ENCODE results near the gene RASA3. TPM values are rescaled to one million over a fixed set of nuclear protein-coding genes. Genes with fewer than 3 reads are reported as not detected.
"Not testable (repeated sequence)": the region's sequence is repeated elsewhere in the genome, so short reads cannot be mapped to it uniquely, and the experiment has no call there.

RASA3 gene
- total RNA-seq, 1 donor = 36.1 TPM

GRCh38 chr13:114115796-114116195 lies 16.6 kb downstream of the RASA3 start:
- no peak for DNase-seq (ENCODE audit: low read depth)
- no peak for TF ChIP-seq CTCF (IDR thresholded peaks at IDR 0.05; ENCODE audit: insufficient read depth, low read length)
- H3K4me3 ChIP-seq (ENCODE audit: low read depth, low read length) = no peak overlapping the region

DNA sequence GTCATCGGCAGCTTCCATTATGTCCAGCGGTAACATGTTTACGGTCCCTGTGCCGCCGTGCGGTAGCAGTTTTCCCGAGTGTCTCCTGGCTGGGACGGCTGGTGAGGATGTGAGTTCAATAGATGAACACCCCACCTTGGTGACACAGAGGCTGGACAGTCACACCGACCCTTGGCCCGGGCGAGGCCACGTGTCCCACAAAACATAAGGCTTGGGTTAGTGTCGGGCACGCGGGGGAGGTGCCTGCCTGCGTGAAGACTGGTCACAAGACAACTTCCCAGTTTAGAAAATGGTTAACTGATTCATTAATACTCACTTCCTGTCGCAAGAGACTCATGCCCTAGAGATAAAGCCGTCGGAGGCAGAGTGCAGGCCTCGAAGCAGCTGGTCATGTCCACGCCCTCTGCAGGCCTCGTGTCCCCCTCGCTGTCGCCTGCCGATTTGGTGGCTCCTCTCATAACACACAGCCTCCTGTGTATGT lies 17.2 kb downstream of the RASA3 start:
- no peak overlapping the region for H3K4me3 ChIP-seq (ENCODE audit: low read depth, low read length)
- peak; percentile 78 for DNase-seq (ENCODE audit: low read depth)
- TF ChIP-seq CTCF (IDR thresholded peaks at IDR 0.05; ENCODE audit: insufficient read depth, low read length) = no peak

DNA sequence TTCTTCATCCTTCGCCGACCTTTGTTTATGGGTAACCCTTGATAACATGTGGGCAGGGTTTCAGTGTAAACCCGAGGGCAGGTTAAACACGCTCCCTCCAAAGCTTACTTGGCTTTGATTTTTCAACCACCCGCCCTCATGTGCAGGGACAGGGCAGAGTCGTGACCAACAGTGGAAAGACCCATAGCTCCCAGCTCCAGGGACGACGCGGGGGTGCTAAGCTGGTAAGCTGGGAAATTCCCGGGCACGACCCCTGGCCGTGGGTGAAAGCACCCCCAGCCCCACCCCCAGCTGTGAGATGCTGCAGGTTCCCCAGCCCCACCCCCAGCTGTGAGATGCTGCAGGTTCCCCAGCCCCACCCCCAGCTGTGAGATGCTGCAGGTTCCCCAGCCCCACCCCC lies 17.8 kb downstream of the RASA3 start:
- not testable (repeated sequence) for H3K4me3 ChIP-seq (ENCODE audit: low read depth, low read length); DNase-seq (ENCODE audit: low read depth)

DNA sequence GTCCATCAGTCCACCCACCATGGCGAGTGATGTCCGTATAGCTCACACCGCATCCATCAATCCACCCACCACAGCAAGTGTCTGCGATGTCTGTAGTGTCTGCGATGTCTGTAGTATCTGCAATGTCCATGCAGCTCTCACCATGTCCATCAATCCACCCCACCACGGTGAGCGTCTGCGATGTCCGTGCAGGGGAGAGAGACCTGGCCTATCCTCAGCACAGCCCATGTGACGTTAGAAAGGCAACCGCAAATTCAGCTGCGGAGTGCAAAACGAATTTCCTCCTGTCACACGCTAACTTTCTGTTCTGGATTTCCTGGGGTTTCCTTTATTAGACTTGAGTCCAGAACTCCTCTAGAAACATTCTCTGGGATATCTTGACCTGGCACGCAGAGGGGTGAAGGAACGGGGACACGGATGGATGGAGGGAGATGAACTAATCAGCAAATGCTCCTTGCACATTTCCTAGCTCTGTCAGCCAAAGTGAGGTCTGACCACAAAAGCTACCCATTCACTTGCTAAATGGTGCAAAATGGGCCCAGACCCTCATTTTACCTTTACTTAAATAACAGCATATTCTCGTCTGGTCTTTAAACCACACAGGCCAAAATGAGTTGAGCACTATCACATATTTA lies 18.3 kb downstream of the RASA3 start:
- no peak overlapping the region for H3K4me3 ChIP-seq (ENCODE audit: low read depth, low read length)
- no peak for DNase-seq (ENCODE audit: low read depth)
- no peak for TF ChIP-seq CTCF (IDR thresholded peaks at IDR 0.05; ENCODE audit: insufficient read depth, low read length)

GRCh38 chr13:114113395-114113794 lies 19.0 kb downstream of the RASA3 start:
- not testable (repeated sequence) for DNase-seq (ENCODE audit: low read depth); H3K4me3 ChIP-seq (ENCODE audit: low read depth, low read length)

GRCh38 chr13:114112826-114113322 lies 19.5 kb downstream of the RASA3 start:
- no peak for TF ChIP-seq CTCF (IDR thresholded peaks at IDR 0.05; ENCODE audit: insufficient read depth, low read length)
- H3K4me3 ChIP-seq (ENCODE audit: low read depth, low read length) = no peak overlapping the region
- DNase-seq (ENCODE audit: low read depth) = no peak

- DNase-seq (ENCODE audit: low read depth) = no peak
- no peak overlapping the region for H3K4me3 ChIP-seq (ENCODE audit: low read depth, low read length)
- no peak for TF ChIP-seq CTCF (IDR thresholded peaks at IDR 0.05; ENCODE audit: insufficient read depth, low read length)
Observed at GRCh38 chr13:114112231-114112825, 20.1 kb downstream of the RASA3 start.

DNA sequence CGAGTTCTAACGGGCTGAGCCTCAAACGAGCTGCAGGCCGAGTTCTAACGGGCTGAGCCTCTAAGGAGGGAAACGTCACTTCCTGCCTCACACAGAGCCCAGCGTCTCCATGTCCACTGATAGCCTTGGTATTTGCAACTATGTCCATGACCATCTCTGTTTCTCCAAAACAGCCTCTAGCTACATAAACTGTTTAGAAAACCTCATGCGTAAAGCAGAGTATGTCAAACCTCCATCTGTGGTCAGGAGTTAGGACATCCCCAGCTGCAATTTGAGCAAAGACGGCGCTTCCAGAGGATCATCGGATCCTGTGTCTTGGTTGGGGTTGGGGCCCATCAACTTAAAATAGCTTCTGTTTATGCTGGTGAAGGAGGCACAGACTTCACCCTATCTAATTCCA lies 20.8 kb downstream of the RASA3 start:
- no peak for DNase-seq (ENCODE audit: low read depth)
- TF ChIP-seq CTCF (IDR thresholded peaks at IDR 0.05; ENCODE audit: insufficient read depth, low read length) = no peak
- no peak overlapping the region for H3K4me3 ChIP-seq (ENCODE audit: low read depth, low read length)

- not testable (repeated sequence) for DNase-seq (ENCODE audit: low read depth); H3K4me3 ChIP-seq (ENCODE audit: low read depth, low read length)
Observed at GRCh38 chr13:114110830-114111189, 21.6 kb downstream of the RASA3 start.

Data from fibroblast of the aortic adventitia (primary cell).